Lower leg skin (tissue), 4 donors: ENCODE measurements around the gene KLK4. TPM values are rescaled to one million over a fixed set of nuclear protein-coding genes. Genes with fewer than 3 reads are reported as not detected.

ENCODE experiments used
- DNase-seq, 2 donors: peaks; one replicate each; pipeline ENCODE4 v3.0.0-alpha.2; 2019; ENCODE audit warnings: low spot score in 2 of 2
- H3K4me3 ChIP-seq: fragments of 200-600 bp; sonication (generic); 2 replicates; pipeline ENCODE4 v1.5.1; 2017; ENCODE audit warnings: mild to moderate bottlenecking, low read depth; ENCODE audit not compliant: poor library complexity, severe bottlenecking
- POLR2A ChIP-seq, 2 donors: fragments of 450-650 bp; IDR thresholded peaks; one replicate each; pipeline ENCODE4 v1.6.1; 2016 to 2017; ENCODE audit warnings: antibody characterized with exemption in 2 of 2, mild to moderate bottlenecking in 1 of 2, moderate library complexity in 1 of 2
- WGBS, 2 donors: methylation state at CpG; one replicate each; pipeline ENCODE4 v1.1.5; 2018; 5-methylcytosine and 5-hydroxymethylcytosine counted together
- intact Hi-C: fragments of 100-400 bp; cut with DNase I; formaldehyde crosslinking; loops from one replicate; pipeline ENCODE4 v1.15.0; 2023; ENCODE audit warnings: low total_unique reads
- total RNA-seq, 4 donors: library from RNA; depleted of rRNA; stranded (reverse); fragments of >200 nt; gene quantifications; one replicate each; pipeline ENCODE4 v1.1.0, GENCODE V29; 2016
- TF ChIP-seq, protein P1 (sequence below), 3 donors: fragments of 450-650 bp; IDR thresholded peaks; one replicate each; pipeline ENCODE4 v1.5.1; 2016; ENCODE audit warnings: antibody characterized with exemption in 3 of 3, mild to moderate bottlenecking in 3 of 3, moderate library complexity in 2 of 3

KLK4 gene
- total RNA-seq, 4 donors from 2014 or later = 0.47 to 0.84 (median 0.74) TPM

DNA sequence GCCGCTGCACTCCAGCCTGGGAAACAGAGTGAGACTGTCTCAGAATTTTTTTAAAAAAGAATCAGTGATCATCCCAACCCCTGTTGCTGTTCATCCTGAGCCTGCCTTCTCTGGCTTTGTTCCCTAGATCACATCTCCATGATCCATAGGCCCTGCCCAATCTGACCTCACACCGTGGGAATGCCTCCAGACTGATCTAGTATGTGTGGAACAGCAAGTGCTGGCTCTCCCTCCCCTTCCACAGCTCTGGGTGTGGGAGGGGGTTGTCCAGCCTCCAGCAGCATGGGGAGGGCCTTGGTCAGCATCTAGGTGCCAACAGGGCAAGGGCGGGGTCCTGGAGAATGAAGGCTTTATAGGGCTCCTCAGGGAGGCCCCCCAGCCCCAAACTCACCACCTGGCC is 38.1 kb downstream of the KLK4 start, which contains the start of gene KLK2:
Gene KLK2, plus strand, starts transcription at position 384 of the 400 bp plus-strand sequence. CDS start 35 bp downstream, outside the sequence.
- no peak for DNase-seq
- no peak within 1 kb of the TSS for H3K4me3 ChIP-seq
- TF ChIP-seq POLR2A (IDR thresholded peaks at IDR 0.05) = no peak
- TF ChIP-seq, protein P1, sequence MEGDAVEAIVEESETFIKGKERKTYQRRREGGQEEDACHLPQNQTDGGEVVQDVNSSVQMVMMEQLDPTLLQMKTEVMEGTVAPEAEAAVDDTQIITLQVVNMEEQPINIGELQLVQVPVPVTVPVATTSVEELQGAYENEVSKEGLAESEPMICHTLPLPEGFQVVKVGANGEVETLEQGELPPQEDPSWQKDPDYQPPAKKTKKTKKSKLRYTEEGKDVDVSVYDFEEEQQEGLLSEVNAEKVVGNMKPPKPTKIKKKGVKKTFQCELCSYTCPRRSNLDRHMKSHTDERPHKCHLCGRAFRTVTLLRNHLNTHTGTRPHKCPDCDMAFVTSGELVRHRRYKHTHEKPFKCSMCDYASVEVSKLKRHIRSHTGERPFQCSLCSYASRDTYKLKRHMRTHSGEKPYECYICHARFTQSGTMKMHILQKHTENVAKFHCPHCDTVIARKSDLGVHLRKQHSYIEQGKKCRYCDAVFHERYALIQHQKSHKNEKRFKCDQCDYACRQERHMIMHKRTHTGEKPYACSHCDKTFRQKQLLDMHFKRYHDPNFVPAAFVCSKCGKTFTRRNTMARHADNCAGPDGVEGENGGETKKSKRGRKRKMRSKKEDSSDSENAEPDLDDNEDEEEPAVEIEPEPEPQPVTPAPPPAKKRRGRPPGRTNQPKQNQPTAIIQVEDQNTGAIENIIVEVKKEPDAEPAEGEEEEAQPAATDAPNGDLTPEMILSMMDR (IDR thresholded peaks at IDR 0.05) = no peak
- intact Hi-C loops = loop anchor here (5.0 kb wide), 1 partner anchor 276 kb away; no protein-coding TSS in a partner anchor
- 58 to 70% methylated on average over 2 to 3 of the region's 3 CpGs for WGBS, 2 donors

DNA sequence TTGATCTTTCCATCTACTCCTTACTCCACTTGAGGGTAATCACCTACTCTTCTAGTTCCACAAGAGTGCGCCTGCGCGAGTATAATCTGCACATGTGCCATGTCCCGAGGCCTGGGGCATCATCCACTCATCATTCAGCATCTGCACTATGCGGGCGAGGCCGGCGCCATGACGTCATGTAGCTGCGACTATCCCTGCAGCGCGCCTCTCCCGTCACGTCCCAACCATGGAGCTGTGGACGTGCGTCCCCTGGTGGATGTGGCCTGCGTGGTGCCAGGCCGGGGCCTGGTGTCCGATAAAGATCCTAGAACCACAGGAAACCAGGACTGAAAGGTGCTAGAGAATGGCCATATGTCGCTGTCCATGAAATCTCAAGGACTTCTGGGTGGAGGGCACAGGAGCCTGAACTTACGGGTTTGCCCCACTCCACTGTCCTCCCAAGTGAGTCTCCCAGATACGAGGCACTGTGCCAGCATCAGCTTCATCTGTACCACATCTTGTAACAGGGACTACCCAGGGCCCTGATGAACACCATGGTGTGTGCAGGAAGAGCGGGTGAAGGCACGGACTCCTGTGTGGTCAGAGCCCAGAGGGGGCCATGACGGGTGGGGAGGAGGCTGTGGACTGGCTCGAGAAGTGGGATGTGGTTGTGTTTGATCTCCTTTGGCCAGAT is 40.6 kb downstream of the KLK4 start:
- WGBS, 2 donors = 56 to 65% methylated on average over 25 to 26 of the region's 26 CpGs
- H3K4me3 ChIP-seq = no peak overlapping the region
- intact Hi-C loops = loop anchor here (5.0 kb wide), 1 partner anchor 273 kb away; no protein-coding TSS in a partner anchor
- DNase-seq = no peak
- TF ChIP-seq, protein P1 (IDR thresholded peaks at IDR 0.05) = no peak
- TF ChIP-seq POLR2A (IDR thresholded peaks at IDR 0.05) = no peak

DNA sequence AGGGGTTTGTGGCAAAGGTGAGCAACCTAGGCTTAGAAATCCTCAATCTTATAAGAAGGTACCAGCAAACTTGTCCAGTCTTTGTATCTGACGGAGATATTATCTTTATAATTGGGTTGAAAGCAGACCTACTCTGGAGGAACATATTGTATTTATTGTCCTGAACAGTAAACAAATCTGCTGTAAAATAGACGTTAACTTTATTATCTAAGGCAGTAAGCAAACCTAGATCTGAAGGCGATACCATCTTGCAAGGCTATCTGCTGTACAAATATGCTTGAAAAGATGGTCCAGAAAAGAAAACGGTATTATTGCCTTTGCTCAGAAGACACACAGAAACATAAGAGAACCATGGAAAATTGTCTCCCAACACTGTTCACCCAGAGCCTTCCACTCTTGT is 41.7 kb downstream of the KLK4 start:
- intact Hi-C loops = no loop called here
- DNase-seq = no peak
- 84 to 86% methylated on average over 4 of the region's 4 CpGs for WGBS, 2 donors
- no peak for TF ChIP-seq POLR2A (IDR thresholded peaks at IDR 0.05)
- TF ChIP-seq, protein P1 (IDR thresholded peaks at IDR 0.05) = no peak
- H3K4me3 ChIP-seq = no peak overlapping the region

DNA sequence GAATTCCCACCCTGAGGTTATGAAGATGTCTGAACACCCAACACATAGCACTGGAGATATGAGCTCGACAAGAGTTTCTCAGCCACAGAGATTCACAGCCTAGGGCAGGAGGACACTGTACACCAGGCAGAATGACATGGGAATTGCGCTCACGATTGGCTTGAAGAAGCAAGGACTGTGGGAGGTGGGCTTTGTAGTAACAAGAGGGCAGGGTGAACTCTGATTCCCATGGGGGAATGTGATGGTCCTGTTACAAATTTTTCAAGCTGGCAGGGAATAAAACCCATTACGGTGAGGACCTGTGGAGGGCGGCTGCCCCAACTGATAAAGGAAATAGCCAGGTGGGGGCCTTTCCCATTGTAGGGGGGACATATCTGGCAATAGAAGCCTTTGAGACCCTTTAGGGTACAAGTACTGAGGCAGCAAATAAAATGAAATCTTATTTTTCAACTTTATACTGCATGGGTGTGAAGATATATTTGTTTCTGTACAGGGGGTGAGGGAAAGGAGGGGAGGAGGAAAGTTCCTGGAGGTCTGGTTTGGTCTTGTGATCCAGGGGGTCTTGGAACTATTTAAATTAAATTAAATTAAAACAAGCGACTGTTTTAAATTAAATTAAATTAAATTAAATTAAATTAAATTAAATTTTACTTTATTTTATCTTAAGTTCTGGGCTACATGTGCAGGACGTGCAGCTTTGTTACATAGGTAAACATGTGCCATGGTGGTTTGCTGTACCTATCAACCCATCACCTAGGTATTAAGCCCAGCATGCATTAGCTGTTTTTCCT is 49.5 kb downstream of the KLK4 start:
- no peak for TF ChIP-seq POLR2A (IDR thresholded peaks at IDR 0.05)
- H3K4me3 ChIP-seq = no peak overlapping the region
- DNase-seq = no peak
- intact Hi-C loops = no loop called here
- 64 to 76% methylated on average over 7 of the region's 7 CpGs for WGBS, 2 donors

DNA sequence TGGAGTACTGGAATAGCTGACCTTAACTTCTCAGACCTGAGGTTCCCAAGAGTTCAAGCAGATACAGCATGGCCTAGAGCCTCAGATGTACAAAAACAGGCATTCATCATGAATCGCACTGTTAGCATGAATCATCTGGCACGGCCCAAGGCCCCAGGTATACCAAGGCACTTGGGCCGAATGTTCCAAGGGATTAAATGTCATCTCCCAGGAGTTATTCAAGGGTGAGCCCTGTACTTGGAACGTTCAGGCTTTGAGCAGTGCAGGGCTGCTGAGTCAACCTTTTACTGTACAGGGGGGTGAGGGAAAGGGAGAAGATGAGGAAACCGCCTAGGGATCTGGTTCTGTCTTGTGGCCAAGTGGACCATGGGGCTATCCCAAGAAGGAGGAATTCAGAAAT is 50.2 kb downstream of the KLK4 start:
- intact Hi-C loops = no loop called here
- no peak for TF ChIP-seq POLR2A (IDR thresholded peaks at IDR 0.05)
- TF ChIP-seq, protein P1 (IDR thresholded peaks at IDR 0.05) = no peak
- H3K4me3 ChIP-seq = no peak overlapping the region
- no peak for DNase-seq
- 59 to 76% methylated on average over 5 of the region's 5 CpGs for WGBS, 2 donors

DNA sequence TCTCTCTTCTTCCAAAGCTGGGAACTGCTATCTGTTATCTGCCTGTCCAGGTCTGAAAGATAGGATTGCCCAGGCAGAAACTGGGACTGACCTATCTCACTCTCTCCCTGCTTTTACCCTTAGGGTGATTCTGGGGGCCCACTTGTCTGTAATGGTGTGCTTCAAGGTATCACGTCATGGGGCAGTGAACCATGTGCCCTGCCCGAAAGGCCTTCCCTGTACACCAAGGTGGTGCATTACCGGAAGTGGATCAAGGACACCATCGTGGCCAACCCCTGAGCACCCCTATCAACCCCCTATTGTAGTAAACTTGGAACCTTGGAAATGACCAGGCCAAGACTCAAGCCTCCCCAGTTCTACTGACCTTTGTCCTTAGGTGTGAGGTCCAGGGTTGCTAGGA is 51.3 kb downstream of the KLK4 start:
- intact Hi-C loops = no loop called here
- 87 to 92% methylated on average over 4 of the region's 4 CpGs for WGBS, 2 donors
- no peak overlapping the region for H3K4me3 ChIP-seq
- TF ChIP-seq, protein P1 (IDR thresholded peaks at IDR 0.05) = no peak
- no peak for TF ChIP-seq POLR2A (IDR thresholded peaks at IDR 0.05)
- DNase-seq = no peak
